ENCODE measurements around the gene KCNJ6. TPM values are rescaled to one million over a fixed set of nuclear protein-coding genes. Genes with fewer than 3 reads are reported as not detected.

Gene KCNJ6
- polyA plus RNA-seq, 1 donor from 2014 or later: not detected

DNA sequence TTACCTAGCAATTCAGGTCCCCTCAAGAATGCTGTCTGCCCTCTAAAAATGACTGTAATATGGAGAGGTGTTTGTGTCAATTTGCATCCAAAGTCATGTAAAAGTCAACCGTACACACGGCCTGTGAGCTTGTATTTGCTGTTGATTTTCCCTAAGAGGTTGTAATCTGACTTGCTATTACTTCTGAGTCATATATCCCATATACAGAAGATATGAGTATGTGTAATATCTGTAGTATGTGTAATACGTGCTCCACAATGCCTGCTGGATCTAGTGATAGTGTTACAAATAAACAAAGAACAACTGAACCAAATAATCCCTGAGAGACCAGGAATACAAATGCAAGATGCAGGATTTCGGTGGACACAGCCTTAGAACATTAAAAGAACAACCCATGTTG lies 1.4 kb upstream of the KCNJ6 start:
- H3K27ac Mint-ChIP-seq: no peak overlapping the region
- peaks cover 3% of the 10 kb centered on the region for H3K36me3 Mint-ChIP-seq
- H3K4me1 Mint-ChIP-seq: peaks cover 0 to 2% (median 2%) of the 10 kb centered on the region in 3 donors
- peaks cover 33% of the 10 kb centered on the region for H3K27me3 Mint-ChIP-seq
- H3K9me3 Mint-ChIP-seq: peaks cover 0 to 6% (median 3%) of the 10 kb centered on the region in 3 donors
- no peak overlapping the region for H3K4me3 Mint-ChIP-seq

DNA sequence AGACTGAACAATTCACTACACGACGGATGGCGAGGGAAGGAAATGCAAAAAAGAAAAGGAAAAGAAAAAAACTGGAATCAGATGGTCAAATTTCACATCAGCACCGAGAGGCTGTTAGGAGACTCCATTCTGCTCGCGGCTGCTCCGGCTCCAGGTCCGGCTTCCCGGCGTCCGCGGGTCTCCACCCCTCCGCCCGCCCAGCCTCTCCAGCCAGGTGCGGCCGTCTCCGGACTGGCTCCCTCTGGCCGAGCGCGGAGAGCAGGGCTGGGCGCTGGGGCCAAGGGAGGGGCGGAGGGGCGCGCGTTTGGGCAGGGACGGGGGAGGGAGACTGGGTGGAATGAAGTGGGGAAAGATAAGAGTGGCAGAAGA lies 332 bp downstream of the KCNJ6 start:
- H3K4me1 Mint-ChIP-seq: peaks cover 0 to 2% (median 2%) of the 10 kb centered on the region in 3 donors
- peaks cover 3% of the 10 kb centered on the region for H3K36me3 Mint-ChIP-seq
- H3K9me3 Mint-ChIP-seq: peaks cover 0 to 3% (median 3%) of the 10 kb centered on the region in 3 donors
- H3K27ac Mint-ChIP-seq: no peak overlapping the region
- peaks cover 34% of the 10 kb centered on the region for H3K27me3 Mint-ChIP-seq
- peak overlapping the region in 2 of 4 donors; percentile 43 to 58 for H3K4me3 Mint-ChIP-seq

DNA sequence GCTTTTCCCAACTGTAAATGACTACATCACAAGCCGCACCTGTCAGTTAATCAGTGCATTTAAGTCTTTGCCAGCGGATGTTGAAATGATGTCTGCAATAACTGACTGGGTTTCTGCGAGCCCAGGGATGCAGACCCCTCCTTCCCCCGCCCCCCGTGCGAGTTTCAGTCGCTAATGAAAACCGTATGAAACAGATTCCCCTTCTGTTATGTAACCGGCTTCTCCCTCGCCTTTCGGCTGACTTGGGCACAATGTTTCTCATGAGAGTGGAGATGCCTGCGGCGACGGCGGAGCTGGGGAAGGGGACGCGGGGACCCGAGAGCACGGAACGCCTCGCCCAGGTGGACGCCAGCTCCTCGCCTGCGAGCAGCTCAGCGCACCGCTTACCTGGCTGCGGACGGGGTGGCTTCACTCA lies 753 bp downstream of the KCNJ6 start:
- Mint-ChIP-seq H3K36me3 (peaks cover 3% of the 10 kb centered on the region), H3K9me3 (peaks cover 0 to 3% (median 2%) of the 10 kb centered on the region in 3 donors), H3K27me3 (peaks cover 34% of the 10 kb centered on the region), H3K4me3 (peak overlapping the region in 1 of 4 donors; percentile 58), H3K4me1 (peaks cover 0 to 2% (median 2%) of the 10 kb centered on the region in 3 donors), H3K27ac (no peak overlapping the region)

DNA sequence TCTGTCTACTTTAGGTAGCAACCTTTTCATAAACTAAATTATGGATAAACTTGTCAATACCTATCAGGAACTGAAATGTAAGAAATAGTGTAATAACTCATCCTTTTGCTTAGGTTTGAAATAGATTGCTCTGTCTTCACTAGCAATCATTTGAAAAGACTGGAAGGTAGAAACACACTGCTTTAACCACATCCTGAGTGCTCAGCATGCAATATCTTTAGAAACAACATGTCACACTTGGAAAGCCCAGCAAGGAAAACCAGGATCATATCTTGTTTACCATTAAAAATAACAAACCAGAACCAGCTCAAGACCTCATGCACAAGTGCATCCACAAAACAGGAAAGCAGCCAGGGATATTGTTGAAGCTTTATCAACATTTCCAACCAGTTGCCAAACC lies 3.6 kb downstream of the KCNJ6 start:
- H3K4me3 Mint-ChIP-seq: no peak overlapping the region
- H3K36me3 Mint-ChIP-seq: peaks cover 3% of the 10 kb centered on the region
- H3K27me3 Mint-ChIP-seq: peaks cover 32% of the 10 kb centered on the region
- H3K27ac Mint-ChIP-seq: no peak overlapping the region
- H3K4me1 Mint-ChIP-seq: peaks cover 0 to 2% (median 2%) of the 10 kb centered on the region in 3 donors
- H3K9me3 Mint-ChIP-seq: peaks cover 0 to 2% (median 0%) of the 10 kb centered on the region in 3 donors

DNA sequence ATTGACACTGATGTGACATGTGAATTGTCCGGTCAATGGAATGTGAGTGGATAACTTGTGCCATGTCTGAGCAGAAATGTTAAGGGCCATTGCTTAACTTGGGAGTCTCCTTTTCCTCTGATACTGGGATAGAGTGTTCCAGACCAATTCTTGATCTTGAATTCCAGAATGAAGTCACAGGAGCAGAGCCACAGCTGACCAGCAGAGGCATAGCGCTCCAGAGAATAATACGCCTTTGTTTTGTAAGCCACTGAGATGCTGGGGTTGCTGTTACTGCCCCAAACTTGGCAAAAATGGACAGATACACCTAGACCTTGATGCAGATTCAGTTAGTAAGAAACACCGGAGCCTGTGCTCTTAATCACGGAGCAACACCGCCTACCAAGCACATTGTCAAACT lies 6.3 kb downstream of the KCNJ6 start:
- H3K27ac Mint-ChIP-seq: no peak overlapping the region
- peaks cover 2% of the 10 kb centered on the region for H3K36me3 Mint-ChIP-seq
- H3K4me3 Mint-ChIP-seq: no peak overlapping the region
- H3K4me1 Mint-ChIP-seq: peaks cover 0 to 2% (median 0%) of the 10 kb centered on the region in 3 donors
- peaks cover 0 to 2% (median 0%) of the 10 kb centered on the region in 3 donors for H3K9me3 Mint-ChIP-seq
- H3K27me3 Mint-ChIP-seq: peaks cover 18% of the 10 kb centered on the region

DNA sequence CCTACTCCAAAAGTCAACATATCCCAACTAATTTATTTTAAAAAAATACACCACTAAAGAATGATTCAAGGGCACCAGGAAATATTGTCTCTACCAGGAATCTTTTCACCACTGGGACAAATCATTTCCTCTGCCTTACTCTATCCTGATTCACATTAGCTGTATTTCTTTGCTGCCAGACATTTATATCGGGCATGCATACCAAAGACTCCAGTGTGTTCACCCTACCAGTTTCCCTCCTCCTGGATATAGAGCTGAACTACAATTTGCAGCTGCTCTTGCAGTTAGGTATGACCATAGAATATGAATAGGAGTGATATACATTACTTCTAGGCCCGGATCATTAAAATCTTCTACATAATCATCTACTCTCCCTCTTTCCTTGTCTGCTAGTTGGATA lies 7.6 kb downstream of the KCNJ6 start:
- Mint-ChIP-seq H3K9me3 (peaks cover 0 to 2% (median 0%) of the 10 kb centered on the region in 3 donors), H3K27ac (no peak overlapping the region), H3K4me1 (peaks cover 0 to under 1% (median 0%) of the 10 kb centered on the region in 3 donors), H3K36me3 (peaks cover 1% of the 10 kb centered on the region), H3K4me3 (no peak overlapping the region), H3K27me3 (peaks cover 10% of the 10 kb centered on the region)

DNA sequence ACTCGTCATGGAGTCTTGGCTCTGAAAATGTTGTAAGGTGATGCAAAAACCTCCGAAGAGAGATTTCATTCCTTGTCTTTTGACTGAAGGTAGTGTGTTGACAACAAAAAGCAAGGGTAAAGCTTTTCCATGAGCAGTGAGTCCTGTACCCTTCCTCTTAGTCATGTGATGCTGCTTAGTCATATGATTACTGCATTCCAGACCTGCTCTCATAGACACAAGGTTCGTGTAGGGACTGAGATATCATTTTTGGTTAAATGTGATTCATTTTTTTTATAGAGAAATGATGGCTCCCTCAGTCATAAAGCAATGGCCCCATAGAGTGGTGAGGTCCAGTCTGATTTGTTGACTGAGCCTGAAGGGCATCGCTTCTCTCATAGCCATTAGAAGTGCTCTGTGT lies 9.2 kb downstream of the KCNJ6 start:
- H3K4me1 Mint-ChIP-seq: no peaks in the 10 kb centered on the region
- H3K36me3 Mint-ChIP-seq: no peaks in the 10 kb centered on the region
- H3K9me3 Mint-ChIP-seq: peaks cover 0 to 2% (median 0%) of the 10 kb centered on the region in 3 donors
- no peak overlapping the region for H3K27ac Mint-ChIP-seq
- H3K27me3 Mint-ChIP-seq: no peaks in the 10 kb centered on the region
- no peak overlapping the region for H3K4me3 Mint-ChIP-seq

DNA sequence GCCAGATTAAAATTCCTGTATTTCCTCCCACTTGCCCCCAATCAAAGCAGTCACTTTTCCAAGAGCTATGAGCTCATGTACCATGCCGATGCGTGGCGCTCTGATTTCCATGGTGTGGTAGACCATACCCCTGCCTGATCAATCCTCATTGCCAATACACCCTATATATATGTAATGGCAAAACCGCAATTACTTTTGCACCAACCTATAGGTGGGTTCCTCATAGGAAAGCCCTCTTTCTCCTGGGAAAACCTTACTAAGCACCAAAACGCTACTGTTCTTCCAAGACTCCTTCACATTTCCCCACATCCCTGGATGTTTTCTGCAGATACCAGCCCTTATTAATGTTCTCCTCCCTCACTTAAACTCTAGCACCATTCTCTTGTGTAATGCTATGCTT lies 11.0 kb downstream of the KCNJ6 start:
- Mint-ChIP-seq H3K9me3 (peaks cover 0 to 2% (median 0%) of the 10 kb centered on the region in 3 donors), H3K36me3 (no peaks in the 10 kb centered on the region), H3K27me3 (no peaks in the 10 kb centered on the region), H3K4me1 (no peaks in the 10 kb centered on the region), H3K4me3 (no peak overlapping the region), H3K27ac (no peak overlapping the region)

DNA sequence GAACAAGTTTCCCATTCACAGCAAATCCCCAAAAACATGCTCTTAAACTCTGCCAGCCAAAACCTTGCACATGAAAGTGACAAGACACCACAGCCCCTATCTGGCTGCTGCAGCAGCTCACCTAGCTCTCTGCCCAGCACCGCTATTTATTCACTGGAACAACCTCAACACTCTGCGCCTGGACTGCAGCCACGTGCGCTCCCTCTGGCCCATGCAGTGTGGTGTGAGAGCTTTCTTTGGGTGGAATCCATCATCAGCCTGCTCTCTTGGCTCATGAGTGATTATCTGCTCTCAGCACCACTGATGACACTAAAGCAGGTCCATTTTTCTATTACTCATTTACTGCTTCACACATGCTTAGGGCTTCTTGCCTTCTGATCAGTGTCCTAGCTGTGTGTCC lies 11.4 kb downstream of the KCNJ6 start:
- H3K27ac Mint-ChIP-seq: no peak overlapping the region
- no peaks in the 10 kb centered on the region for H3K4me1 Mint-ChIP-seq
- no peaks in the 10 kb centered on the region for H3K27me3 Mint-ChIP-seq
- H3K36me3 Mint-ChIP-seq: no peaks in the 10 kb centered on the region
- H3K9me3 Mint-ChIP-seq: peaks cover 0 to 2% (median 0%) of the 10 kb centered on the region in 3 donors
- H3K4me3 Mint-ChIP-seq: no peak overlapping the region

DNA sequence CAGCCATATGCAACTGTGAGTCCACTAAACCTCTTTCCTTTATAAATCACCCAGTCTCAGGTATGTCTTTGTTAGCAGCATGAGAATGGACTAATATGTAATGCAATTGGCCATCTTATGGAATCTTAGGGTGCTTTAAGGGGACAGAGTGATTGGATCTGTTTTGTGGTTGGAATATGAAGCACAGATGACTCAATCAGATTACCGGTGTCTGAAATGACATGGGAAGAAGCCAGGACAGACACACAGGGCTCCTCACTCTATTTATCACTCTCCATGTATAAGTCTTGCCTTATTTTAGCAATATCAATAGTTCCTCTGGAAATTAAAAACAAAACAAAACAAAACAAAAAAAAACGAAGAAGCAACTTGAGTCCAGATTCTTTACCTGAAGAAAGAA lies 12.9 kb downstream of the KCNJ6 start:
- Mint-ChIP-seq H3K27me3 (no peaks in the 10 kb centered on the region), H3K4me3 (no peak overlapping the region), H3K36me3 (no peaks in the 10 kb centered on the region), H3K27ac (no peak overlapping the region), H3K4me1 (no peaks in the 10 kb centered on the region), H3K9me3 (peaks cover 0 to 2% (median 0%) of the 10 kb centered on the region in 3 donors)

DNA sequence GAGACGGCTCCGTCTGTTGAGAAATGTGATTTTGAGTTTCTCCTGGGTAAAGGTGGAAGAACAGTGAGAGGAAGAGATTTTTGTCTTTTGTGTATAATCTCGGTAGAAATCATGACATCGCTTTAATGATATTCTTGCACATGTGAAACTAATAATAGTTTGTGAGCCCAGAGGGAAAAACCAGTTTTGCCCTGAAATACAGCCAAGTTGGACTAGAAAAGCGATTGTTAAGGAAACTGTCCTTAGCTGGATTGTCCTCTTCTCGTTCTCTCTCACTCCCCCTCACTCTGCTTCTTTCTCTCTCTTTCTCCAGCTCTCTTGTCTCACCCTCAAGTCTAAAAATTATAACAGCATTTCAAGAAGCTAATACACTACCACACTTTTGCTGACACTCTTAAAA lies 17.1 kb downstream of the KCNJ6 start:
- H3K4me3 Mint-ChIP-seq: no peak overlapping the region
- peaks cover 0 to 2% (median 0%) of the 10 kb centered on the region in 3 donors for H3K9me3 Mint-ChIP-seq
- H3K27ac Mint-ChIP-seq: no peak overlapping the region
- peaks cover 4% of the 10 kb centered on the region for H3K27me3 Mint-ChIP-seq
- H3K36me3 Mint-ChIP-seq: no peaks in the 10 kb centered on the region
- H3K4me1 Mint-ChIP-seq: peaks cover 0 to 2% (median 0%) of the 10 kb centered on the region in 3 donors

DNA sequence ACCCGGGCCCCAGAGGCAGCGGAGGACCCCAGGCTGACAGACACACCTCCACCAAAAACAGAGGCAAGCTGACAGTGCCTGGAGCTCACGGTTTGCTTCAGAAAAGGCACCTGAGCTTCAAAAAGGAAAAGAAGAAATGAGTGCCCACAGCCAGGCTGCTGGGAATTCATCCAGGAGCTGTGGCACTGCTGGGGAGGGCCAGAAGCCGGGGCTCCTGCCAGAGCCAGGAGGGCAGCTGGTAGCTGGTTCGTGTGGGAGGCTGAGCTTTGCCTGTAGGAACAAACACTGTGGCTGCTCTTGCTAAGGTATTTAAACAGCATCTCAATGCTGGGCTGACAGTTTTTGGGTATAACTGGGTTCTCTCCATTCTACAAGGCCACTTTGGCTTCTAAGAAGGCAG lies 19.5 kb downstream of the KCNJ6 start:
- Mint-ChIP-seq H3K36me3 (no peaks in the 10 kb centered on the region), H3K4me3 (no peak overlapping the region), H3K27me3 (peaks cover 7% of the 10 kb centered on the region), H3K4me1 (peaks cover 0 to 2% (median 0%) of the 10 kb centered on the region in 3 donors), H3K27ac (no peak overlapping the region), H3K9me3 (peaks cover 0 to 2% (median 0%) of the 10 kb centered on the region in 3 donors)

DNA sequence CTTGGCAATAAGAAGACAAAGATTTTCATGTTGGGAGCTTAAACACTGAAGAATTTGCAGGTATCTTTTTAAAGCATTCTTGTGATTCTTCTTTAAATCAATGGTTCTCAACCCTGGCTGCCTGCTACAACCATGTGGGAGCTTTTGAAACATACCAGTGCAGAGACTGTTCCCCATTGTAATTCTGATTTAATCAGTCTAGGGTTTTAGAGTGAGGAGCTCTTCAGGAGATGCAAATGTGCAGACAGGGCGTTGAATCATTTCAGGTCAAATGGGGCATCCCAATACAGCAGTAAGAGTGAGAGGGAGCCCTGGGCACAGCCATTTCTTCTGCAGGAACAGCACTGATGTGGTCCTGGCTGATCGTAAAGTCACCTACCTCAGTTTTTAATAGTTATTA lies 24.3 kb downstream of the KCNJ6 start:
- Mint-ChIP-seq H3K36me3 (no peaks in the 10 kb centered on the region), H3K9me3 (peaks cover 0 to under 1% (median 0%) of the 10 kb centered on the region in 3 donors), H3K27me3 (peaks cover 13% of the 10 kb centered on the region), H3K4me1 (no peaks in the 10 kb centered on the region), H3K27ac (no peak overlapping the region), H3K4me3 (no peak overlapping the region)

DNA sequence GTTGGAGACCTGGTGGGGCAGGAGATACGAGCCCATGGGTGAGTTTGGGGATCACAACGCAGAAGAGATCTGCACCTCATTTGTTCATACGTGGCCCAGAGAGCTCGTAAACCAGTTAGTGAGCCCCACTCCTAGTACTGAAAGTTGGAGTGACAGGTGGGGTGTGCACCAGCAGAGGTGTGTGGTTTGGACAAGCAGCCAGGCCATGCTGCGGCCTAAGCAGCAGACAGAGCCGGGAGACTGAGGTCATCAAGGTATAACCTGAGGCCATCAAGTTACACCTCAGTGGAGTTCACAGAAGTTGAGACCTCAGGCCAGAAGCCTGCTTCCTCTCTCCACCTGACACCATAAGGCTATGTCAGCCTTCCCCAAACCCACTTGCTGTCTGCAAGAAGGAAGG lies 27.6 kb downstream of the KCNJ6 start:
- peaks cover 0 to 1% (median 0%) of the 10 kb centered on the region in 3 donors for H3K9me3 Mint-ChIP-seq
- H3K36me3 Mint-ChIP-seq: no peaks in the 10 kb centered on the region
- H3K4me3 Mint-ChIP-seq: no peak overlapping the region
- H3K27ac Mint-ChIP-seq: no peak overlapping the region
- peaks cover 6% of the 10 kb centered on the region for H3K27me3 Mint-ChIP-seq
- no peaks in the 10 kb centered on the region for H3K4me1 Mint-ChIP-seq

DNA sequence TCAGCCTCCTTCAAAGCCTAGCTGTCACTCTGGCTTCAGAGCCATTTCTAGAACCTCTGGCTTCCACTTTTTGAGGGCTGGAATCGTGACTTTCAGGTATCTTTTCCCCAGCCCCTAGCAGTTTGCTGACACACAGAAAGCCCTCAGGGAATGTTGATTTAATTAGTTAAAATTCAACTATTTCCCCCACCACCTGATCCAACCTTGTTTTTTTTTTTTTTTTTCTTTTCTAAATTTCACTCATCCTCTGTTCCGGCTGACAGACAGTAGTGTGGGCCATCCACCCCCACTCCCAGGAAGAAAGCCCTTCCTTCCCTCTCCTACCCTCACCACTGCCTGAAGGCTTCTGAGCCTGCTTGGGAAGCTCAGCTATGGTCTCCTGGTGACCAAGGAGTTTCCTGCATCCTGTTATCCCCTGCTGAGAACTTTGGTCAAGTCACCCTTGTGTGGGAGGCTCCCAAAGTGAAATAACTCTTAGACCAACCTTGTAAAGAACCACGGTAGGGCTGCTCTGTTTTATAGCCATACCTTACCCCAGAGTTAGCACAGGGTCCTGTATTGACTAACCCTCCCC lies 29.4 kb downstream of the KCNJ6 start:
- no peak overlapping the region for H3K27ac Mint-ChIP-seq
- H3K27me3 Mint-ChIP-seq: peaks cover 6% of the 10 kb centered on the region
- no peaks in the 10 kb centered on the region for H3K36me3 Mint-ChIP-seq
- peaks cover 0 to 1% (median 0%) of the 10 kb centered on the region in 3 donors for H3K9me3 Mint-ChIP-seq
- H3K4me1 Mint-ChIP-seq: no peaks in the 10 kb centered on the region
- H3K4me3 Mint-ChIP-seq: no peak overlapping the region

DNA sequence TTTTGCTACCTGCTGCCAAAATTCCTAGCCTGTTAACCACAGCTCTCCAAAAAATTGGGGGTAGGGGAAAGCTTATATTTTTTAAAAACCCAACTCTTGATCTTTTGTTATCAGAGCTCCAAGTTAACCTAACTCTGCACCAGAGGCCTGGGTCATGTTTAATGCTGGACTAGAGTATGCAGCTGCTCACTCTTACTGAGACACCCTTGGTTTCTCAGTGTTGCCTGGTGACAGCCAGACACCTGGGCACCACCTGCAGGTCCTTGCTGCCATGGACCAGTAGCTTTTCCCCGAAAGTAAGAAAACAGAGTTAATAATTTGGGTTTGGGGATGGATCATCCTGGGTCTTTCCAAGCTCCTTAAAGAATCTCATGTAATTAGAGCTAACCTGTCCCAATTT lies 30.1 kb downstream of the KCNJ6 start:
- Mint-ChIP-seq H3K4me3 (no peak overlapping the region), H3K9me3 (peaks cover 0 to 1% (median 0%) of the 10 kb centered on the region in 3 donors), H3K36me3 (no peaks in the 10 kb centered on the region), H3K27me3 (peaks cover 6% of the 10 kb centered on the region), H3K27ac (no peak overlapping the region), H3K4me1 (no peaks in the 10 kb centered on the region)

Data from IgD-negative memory B cell (primary cell).